GM19463 (cell line): ENCODE measurements around the gene CDC40.
"Not testable (repeated sequence)": the region's sequence is repeated elsewhere in the genome, so short reads cannot be mapped to it uniquely, and the experiment has no call there.

Experiments used
- ATAC-seq: cut with Tn5 transposase; IDR thresholded peaks from one replicate; pipeline ENCODE4 v1.9.1; 2021; ENCODE audit warnings: mild to moderate bottlenecking, moderate library complexity; ENCODE audit not compliant: unreplicated experiment

The CDC40 gene

DNA sequence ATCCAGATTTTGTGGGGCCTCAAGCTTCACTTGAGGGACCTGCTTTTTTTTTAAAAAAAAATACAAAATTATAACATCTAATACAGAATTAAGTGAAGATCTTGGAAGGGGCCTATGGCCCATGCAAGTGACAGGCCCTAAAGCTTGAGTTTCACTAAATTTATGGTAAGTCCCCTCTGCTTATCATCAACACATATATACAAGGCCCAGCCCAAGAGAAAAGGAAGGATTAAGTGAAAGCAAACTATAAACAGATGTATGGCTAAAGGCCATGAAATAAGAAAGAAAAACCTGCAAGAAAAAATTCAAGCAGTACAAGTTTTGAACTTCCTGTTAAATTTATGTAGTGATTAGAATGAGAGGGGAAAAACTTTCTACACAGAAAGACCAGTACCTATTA lies 86.8 kb downstream of the CDC40 start:
- ATAC-seq = no peak

DNA sequence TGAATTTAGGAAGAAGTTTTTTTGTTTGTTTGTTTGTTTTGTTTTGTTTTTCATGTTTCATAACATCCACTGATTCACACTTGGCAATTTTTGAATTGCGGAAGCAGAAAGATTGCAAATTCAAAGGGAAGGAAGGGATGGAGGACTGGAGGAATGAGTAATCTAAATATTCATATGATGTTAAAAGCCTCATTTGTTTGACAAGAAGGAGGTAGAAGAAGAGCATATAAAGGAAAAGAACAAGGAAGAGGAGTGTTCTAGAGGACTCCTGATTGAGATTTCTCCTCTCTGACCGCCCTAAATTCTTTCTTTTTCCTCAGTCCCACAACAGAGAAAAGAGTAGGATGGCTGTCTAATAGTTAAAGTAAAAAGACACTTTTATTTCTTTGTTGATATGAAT lies 89.4 kb downstream of the CDC40 start:
- no peak for ATAC-seq

DNA sequence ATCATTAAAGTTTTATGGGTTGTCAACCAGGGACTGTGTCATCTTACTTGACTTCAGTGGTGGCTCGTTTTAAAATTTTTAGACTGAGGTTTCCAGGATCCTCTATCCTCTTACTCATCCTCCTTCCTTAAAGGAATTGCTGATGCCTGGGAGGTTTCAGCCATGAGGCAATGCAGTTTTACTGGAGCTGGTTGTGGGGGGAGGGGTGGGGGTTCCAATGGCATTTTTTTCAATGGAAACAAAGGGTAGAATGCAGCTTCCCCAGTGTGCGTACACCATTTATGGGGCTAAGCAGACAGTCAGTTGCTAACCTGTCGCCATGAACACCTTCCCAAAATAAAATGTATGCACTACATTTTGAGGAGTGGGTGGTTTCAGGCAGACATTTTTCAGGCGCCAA lies 89.9 kb downstream of the CDC40 start:
- ATAC-seq = no peak

DNA sequence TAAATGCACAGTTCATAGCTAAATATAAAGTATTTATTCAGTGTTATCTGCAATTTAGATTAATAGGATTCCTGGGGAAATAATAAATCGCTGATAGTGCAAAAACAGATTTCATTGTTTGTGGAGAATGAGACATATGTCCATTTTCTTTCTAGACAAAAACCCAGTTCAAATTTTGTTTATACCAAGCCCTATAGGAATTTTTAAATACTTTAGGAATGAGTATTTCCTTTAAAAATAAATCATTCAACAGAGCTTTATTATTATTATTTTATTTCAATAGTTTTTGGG lies 91.5 kb downstream of the CDC40 start:
- no peak for ATAC-seq

DNA sequence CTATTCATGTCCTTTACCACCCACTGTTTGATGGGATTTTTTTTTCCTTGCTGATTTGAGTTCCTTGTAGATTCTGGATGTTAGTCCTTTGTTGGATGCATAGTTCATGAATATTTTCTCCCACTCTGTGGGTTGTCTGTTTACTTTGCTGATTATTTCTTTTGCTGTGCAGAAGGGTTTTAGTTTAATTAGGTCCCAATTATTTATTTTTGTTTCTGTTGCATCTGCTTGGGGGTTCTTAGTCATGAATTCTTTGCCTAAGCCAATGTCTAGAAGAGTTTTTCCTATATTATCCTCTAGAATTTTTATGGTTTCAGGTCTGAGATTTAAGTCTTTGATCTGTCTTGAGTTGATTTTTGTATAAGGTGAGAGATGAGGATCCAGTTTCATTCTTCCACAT lies 92.6 kb downstream of the CDC40 start:
- not testable (repeated sequence) for ATAC-seq

DNA sequence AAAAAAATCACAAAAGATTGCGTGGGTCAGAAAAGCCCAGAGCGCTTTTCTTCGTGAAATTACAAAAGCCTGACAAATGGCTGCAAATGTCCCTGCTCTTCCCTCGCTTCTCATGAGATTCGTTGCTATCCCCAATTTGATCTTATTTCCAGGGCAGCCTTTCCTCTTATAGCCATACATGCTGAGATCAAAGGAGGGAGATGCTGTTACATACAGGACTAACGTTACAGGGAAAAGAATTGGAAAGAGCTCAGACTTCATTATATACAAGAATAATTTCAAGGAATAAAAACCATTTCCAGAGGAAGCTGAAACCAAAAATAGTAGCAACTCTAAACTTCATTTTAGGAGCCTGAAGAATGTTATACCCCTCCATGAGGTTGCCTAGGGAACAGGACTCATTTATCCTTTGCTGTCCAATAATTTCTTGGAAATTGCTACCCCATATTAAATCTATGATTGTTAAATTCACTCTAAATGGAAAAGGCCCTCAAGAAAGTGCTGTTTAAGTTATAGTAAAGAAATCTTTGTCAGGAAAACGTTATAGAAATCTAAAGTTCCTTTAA lies 97.0 kb downstream of the CDC40 start:
- ATAC-seq = no peak
